HepG2 (cell line): ENCODE measurements around the gene KIAA0232. TPM values are rescaled to one million over a fixed set of nuclear protein-coding genes. Genes with fewer than 3 reads are reported as not detected.

ENCODE experiments used
- ARHGAP35 ChIP-seq: sonication (generic); formaldehyde crosslinking; IDR thresholded peaks from 2 replicates; pipeline ENCODE4 v1.9.0; 2022; ENCODE audit warnings: mild to moderate bottlenecking, inconsistent platforms, moderate library complexity, missing genetic modification reagents, borderline replicate concordance
- ATF1 ChIP-seq: IDR thresholded peaks from 2 replicates; pipeline ENCODE4 v1.6.1; 2016; ENCODE audit warnings: mild to moderate bottlenecking, control low read depth
- FOXA1 ChIP-seq, 2 experiments: fragments of 450-650 bp in 1 of 2; sonication (generic) in 1 of 2; formaldehyde crosslinking in 1 of 2; IDR thresholded peaks; 2 replicates each; pipeline versions ENCODE4 v1.4.0 to v1.6.1; 2016 to 2020; ENCODE audit warnings: missing genetic modification reagents in 1 of 2
- HBP1 ChIP-seq: IDR thresholded peaks from 2 replicates; pipeline ENCODE4 v1.6.1; 2016; ENCODE audit warnings: low read depth, control low read depth
- HDAC1 ChIP-seq: sonication (generic); formaldehyde crosslinking; IDR thresholded peaks from 2 replicates; pipeline ENCODE4 v1.5.1; 2020; ENCODE audit warnings: mild to moderate bottlenecking, missing genetic modification reagents
- IKZF1 ChIP-seq: fragments of 450-650 bp; IDR thresholded peaks from 2 replicates; pipeline ENCODE4 v1.7.1; 2016
- KIAA2018 ChIP-seq: sonication (generic); formaldehyde crosslinking; IDR thresholded peaks from 2 replicates; pipeline ENCODE4 v1.5.0; 2020; ENCODE audit warnings: mild to moderate bottlenecking, missing genetic modification reagents, borderline replicate concordance
- KLF15 ChIP-seq: sonication (generic); formaldehyde crosslinking; IDR thresholded peaks from 2 replicates; pipeline ENCODE4 v1.8.1; 2023; ENCODE audit warnings: borderline replicate concordance, mild to moderate bottlenecking, inconsistent platforms, missing genetic modification reagents, mixed read lengths
- NRL ChIP-seq: sonication (generic); formaldehyde crosslinking; IDR thresholded peaks from 2 replicates; pipeline ENCODE4 v1.5.0; 2020; ENCODE audit warnings: missing genetic modification reagents, mild to moderate bottlenecking, moderate library complexity, borderline replicate concordance
- RAD51 ChIP-seq: fragments of 450-650 bp; IDR thresholded peaks from 2 replicates; pipeline ENCODE4 v1.6.1; 2016; ENCODE audit warnings: borderline replicate concordance
- SNAPC2 ChIP-seq: sonication (generic); formaldehyde crosslinking; IDR thresholded peaks from 2 replicates; pipeline ENCODE4 v1.8.1; 2022; ENCODE audit warnings: mild to moderate bottlenecking, missing genetic modification reagents
- SRSF1 ChIP-seq: fragments of 200-400 bp; formaldehyde crosslinking; optimal IDR thresholded peaks from 2 replicates; pipeline ENCODE3; 2017; ENCODE audit warnings: mild to moderate bottlenecking, low read depth, low read length, moderate library complexity
- STAG1 ChIP-seq: sonication (generic); formaldehyde crosslinking; IDR thresholded peaks from 2 replicates; pipeline ENCODE4 v1.4.0; 2020; ENCODE audit warnings: missing genetic modification reagents
- STAT6 ChIP-seq: sonication (generic); formaldehyde crosslinking; IDR thresholded peaks from 2 replicates; pipeline ENCODE4 v1.4.0; 2020; ENCODE audit warnings: missing genetic modification reagents, mild to moderate bottlenecking, borderline replicate concordance
- ZMAT3 ChIP-seq: sonication (generic); formaldehyde crosslinking; conservative IDR thresholded peaks from 2 replicates; pipeline ENCODE4 v1.7.0; 2021; ENCODE audit warnings: missing genetic modification reagents
- ZNF160 ChIP-seq: sonication (generic); formaldehyde crosslinking; IDR thresholded peaks from 2 replicates; pipeline ENCODE4 v1.8.0; 2022; ENCODE audit warnings: mild to moderate bottlenecking, inconsistent platforms, missing genetic modification reagents
- ZNF234 ChIP-seq: sonication (generic); formaldehyde crosslinking; conservative IDR thresholded peaks from 2 replicates; pipeline ENCODE4 v1.5.1; 2020; ENCODE audit warnings: mild to moderate bottlenecking, missing genetic modification reagents
- polyA plus RNA-seq, 8 experiments: library from polyadenylated mRNA; depleted of rRNA in 3 of 8; stranded (reverse) in 7 of 8; unstranded in 1 of 8; fragments of >200 nt; fragmentation: Illumina TruSeq in 4 of 8; extraction: Trizol in 4 of 8; gene quantifications; 2 replicates each; pipeline versions ENCODE4 v1.2.1 to v1.2.3, GENCODE V29; 2011 to 2016; ENCODE audit warnings: low read depth in 4 of 8, missing spikeins in 1 of 8, mixed read lengths in 1 of 8; ENCODE audit not compliant: insufficient read depth in 1 of 8
- total RNA-seq, 5 experiments: library from RNA; depleted of rRNA; stranded (reverse); fragments of >200 nt; fragmentation: Illumina TruSeq; extraction: Trizol; gene quantifications; 2 replicates each; pipeline ENCODE4 v1.2.3, GENCODE V29; 2016; ENCODE audit warnings: low read depth in 1 of 5

KIAA0232 gene
- total and polyA plus RNA-seq, 2 of the 13 experiments (the other 11 are each of a cell fraction or from before 2014, with no cell fraction given) = 7.8 to 17.1 TPM

DNA sequence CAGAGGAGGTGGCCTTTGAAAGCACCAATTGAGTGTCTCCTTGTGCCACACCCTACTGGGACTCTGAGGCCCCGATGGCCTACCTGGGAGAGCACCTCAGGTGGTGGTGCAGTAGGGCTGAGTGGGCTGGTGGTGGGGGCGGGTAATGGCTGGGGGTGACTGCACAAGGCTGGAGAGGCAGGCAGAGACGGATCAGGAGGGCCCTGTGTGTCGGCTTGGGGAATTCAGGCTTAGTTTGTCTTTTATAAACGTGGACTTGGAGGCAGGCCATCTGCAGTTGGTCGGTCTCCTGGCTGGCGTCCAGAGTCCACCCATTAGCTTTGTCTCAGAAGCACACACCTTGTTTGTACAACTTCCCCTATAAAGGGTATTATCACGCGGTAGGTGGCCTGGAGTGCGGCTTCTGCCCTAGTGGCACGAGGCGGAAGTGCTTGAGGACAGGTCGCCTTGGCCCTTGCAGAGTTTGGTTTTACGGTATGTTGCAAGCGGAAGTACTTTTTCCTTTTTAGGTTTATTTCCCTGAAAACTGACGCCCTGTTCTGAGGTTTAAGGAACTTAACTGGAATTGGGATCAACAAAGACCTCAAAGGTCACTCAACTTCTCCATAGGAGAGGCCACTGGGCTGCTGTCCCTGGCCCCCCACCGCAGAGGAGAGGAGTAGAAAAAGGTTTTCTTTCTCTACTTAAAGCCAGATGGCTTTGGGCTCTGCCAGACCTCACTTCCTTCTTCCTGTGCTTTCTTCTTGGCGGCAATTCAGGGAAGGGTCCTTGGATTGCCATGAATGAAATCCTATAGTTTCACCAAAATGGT, 135.1 kb downstream of the KIAA0232 start (continued):
- TF ChIP-seq ZMAT3 (CRISPR knock-in tag) (peak; percentile 92), SNAPC2 (CRISPR knock-in tag) (peak; percentile 93), HBP1 (CRISPR knock-in tag) (peak; percentile 42; the same call in 1 of the 2 replicates), ARHGAP35 (0 out of 2 replicates have a peak, but pooled peaks have one; percentile 13), NRL (no peak), RAD51 (no peak), ATF1 (CRISPR knock-in tag) (no peak), HDAC1 (peak; percentile 87), KIAA2018 (no peak), FOXA1 (IDR thresholded peaks at IDR 0.05) (no peak), FOXA1 (CRISPR knock-in tag; IDR thresholded peaks at IDR 0.05) (peak; percentile 93), IKZF1 (no peak), KLF15 (CRISPR knock-in tag) (no peak), STAT6 (0 out of 2 replicates have a peak, but pooled peaks have one; percentile 66), ZNF160 (CRISPR knock-in tag) (peak; percentile 72; the same call in 1 of the 2 replicates), ZNF234 (CRISPR knock-in tag) (no peak), STAG1 (peak; percentile 52), SRSF1 (no peak)
